A673 (cell line): ENCODE measurements around the gene CD302.

Experiments
- EZH2 ChIP-seq: fragments of 200-600 bp; sonication (generic); IDR thresholded peaks from 2 replicates; pipeline ENCODE4 v1.6.1; 2017; ENCODE audit warnings: borderline replicate concordance, low read depth, mild to moderate bottlenecking, mixed read lengths, antibody characterized with exemption, low read length; ENCODE audit not compliant: poor library complexity, severe bottlenecking
- TF ChIP-seq, protein P1 (sequence below): fragments of 300-800, 200-600 bp; sonication (generic); conservative IDR thresholded peaks from 2 replicates; pipeline ENCODE4 v1.5.1; 2017; ENCODE audit warnings: low read depth, mild to moderate bottlenecking, antibody characterized with exemption, low read length, moderate library complexity, mixed read lengths

DNA sequence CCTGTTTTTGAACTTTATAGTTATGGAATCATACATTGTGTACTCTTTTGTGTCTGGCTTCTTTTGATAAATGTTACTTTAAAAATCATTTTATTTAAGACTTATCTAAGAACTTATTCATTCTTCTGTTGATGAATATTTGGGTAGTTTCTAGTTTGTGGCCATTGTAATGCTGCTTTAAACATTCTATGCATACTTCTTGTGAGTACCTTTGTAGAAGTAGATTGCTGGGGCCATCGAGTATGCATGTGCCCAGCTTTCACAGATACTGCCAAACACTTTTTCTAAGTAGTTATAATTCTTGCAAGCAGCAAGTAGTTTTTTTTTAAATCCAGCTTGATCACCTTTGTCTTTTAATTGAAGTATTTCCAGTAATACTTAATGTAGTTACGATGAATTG lies 11.1 kb downstream of the CD302 start:
- TF ChIP-seq, protein P1, sequence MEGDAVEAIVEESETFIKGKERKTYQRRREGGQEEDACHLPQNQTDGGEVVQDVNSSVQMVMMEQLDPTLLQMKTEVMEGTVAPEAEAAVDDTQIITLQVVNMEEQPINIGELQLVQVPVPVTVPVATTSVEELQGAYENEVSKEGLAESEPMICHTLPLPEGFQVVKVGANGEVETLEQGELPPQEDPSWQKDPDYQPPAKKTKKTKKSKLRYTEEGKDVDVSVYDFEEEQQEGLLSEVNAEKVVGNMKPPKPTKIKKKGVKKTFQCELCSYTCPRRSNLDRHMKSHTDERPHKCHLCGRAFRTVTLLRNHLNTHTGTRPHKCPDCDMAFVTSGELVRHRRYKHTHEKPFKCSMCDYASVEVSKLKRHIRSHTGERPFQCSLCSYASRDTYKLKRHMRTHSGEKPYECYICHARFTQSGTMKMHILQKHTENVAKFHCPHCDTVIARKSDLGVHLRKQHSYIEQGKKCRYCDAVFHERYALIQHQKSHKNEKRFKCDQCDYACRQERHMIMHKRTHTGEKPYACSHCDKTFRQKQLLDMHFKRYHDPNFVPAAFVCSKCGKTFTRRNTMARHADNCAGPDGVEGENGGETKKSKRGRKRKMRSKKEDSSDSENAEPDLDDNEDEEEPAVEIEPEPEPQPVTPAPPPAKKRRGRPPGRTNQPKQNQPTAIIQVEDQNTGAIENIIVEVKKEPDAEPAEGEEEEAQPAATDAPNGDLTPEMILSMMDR = no peak
- no peak for TF ChIP-seq EZH2
